HG03469 (cell line): ENCODE results near the gene LEMD1.
"Not testable (repeated sequence)": the region's sequence is repeated elsewhere in the genome, so short reads cannot be mapped to it uniquely, and the experiment has no call there.

Experiments
- ATAC-seq: cut with Tn5 transposase; IDR thresholded peaks from one replicate; pipeline ENCODE4 v1.9.1; 2021; ENCODE audit warnings: mild to moderate bottlenecking, moderate library complexity, moderate number of reproducible peaks; ENCODE audit not compliant: unreplicated experiment

LEMD1 gene

GRCh38 chr1:205447457-205448341 lies 25.8 kb upstream of the LEMD1 start:
- no peak for ATAC-seq

- no peak for ATAC-seq
These were observed 25.0 kb upstream of the LEMD1 start for GRCh38 chr1:205446828-205447227.

- no peak for ATAC-seq
These were observed 23.7 kb upstream of the LEMD1 start for GRCh38 chr1:205445646-205445935.

GRCh38 chr1:205444931-205445645 lies 23.2 kb upstream of the LEMD1 start:
- no peak for ATAC-seq

GRCh38 chr1:205444300-205444930 lies 22.6 kb upstream of the LEMD1 start:
- no peak for ATAC-seq

GRCh38 chr1:205443585-205444299 lies 21.9 kb upstream of the LEMD1 start:
- no peak for ATAC-seq

GRCh38 chr1:205442051-205442725 lies 20.3 kb upstream of the LEMD1 start:
- no peak for ATAC-seq

- ATAC-seq = no peak
These were observed 19.8 kb upstream of the LEMD1 start for GRCh38 chr1:205441716-205442050.

GRCh38 chr1:205441318-205441633 lies 19.4 kb upstream of the LEMD1 start:
- no peak for ATAC-seq

GRCh38 chr1:205440476-205441317 lies 18.8 kb upstream of the LEMD1 start:
- no peak for ATAC-seq

- ATAC-seq = no peak
These were observed 18.2 kb upstream of the LEMD1 start for GRCh38 chr1:205440121-205440475.

GRCh38 chr1:205438213-205439158 lies 16.6 kb upstream of the LEMD1 start:
- no peak for ATAC-seq

- no peak for ATAC-seq
These were observed 15.7 kb upstream of the LEMD1 start for GRCh38 chr1:205437570-205437969.

GRCh38 chr1:205436776-205437410 lies 15.0 kb upstream of the LEMD1 start:
- ATAC-seq = no peak

GRCh38 chr1:205435578-205436573 lies 14.0 kb upstream of the LEMD1 start:
- no peak for ATAC-seq

- ATAC-seq = no peak
These were observed 12.9 kb upstream of the LEMD1 start for GRCh38 chr1:205434738-205435137.

GRCh38 chr1:205432692-205433091 lies 10.8 kb upstream of the LEMD1 start:
- not testable (repeated sequence) for ATAC-seq
